ENCODE measurements around the gene ZNF474. TPM values are rescaled to one million over a fixed set of nuclear protein-coding genes. Genes with fewer than 3 reads are reported as not detected.

The ZNF474 gene
- total RNA-seq, 1 experiment from 2014 or later: 0.56 TPM

DNA sequence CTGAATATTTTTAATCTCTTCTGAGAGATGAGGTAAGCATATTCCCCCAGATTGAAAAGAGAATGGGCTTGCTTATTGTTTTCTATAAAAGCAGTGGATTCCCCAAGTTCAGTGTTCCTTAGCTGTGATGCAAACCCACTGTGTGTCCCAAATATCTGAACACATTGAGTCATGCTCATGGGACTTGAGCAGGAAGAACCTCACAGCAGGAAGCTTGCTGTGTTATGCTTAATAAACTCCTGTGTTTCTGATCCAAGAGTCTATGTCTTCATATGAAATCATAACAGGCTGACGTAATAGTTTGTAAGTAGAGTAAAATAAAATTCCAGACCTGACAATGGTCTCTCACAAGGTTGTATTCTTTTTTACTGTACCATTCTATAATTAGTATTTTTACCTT, 26.5 kb upstream of the ZNF474 start:
- TF ChIP-seq, protein P1, sequence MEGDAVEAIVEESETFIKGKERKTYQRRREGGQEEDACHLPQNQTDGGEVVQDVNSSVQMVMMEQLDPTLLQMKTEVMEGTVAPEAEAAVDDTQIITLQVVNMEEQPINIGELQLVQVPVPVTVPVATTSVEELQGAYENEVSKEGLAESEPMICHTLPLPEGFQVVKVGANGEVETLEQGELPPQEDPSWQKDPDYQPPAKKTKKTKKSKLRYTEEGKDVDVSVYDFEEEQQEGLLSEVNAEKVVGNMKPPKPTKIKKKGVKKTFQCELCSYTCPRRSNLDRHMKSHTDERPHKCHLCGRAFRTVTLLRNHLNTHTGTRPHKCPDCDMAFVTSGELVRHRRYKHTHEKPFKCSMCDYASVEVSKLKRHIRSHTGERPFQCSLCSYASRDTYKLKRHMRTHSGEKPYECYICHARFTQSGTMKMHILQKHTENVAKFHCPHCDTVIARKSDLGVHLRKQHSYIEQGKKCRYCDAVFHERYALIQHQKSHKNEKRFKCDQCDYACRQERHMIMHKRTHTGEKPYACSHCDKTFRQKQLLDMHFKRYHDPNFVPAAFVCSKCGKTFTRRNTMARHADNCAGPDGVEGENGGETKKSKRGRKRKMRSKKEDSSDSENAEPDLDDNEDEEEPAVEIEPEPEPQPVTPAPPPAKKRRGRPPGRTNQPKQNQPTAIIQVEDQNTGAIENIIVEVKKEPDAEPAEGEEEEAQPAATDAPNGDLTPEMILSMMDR (IDR thresholded peaks at IDR 0.05; ENCODE audit: unreplicated experiment): no peak
- no peak overlapping the region for H3K4me3 Mint-ChIP-seq (ENCODE audit: unreplicated experiment)
- H3K9me3 Mint-ChIP-seq (ENCODE audit: unreplicated experiment): no peaks in the 10 kb centered on the region
- no TSS peak for BruUV-seq (replicated peaks)
- DNase-seq (ENCODE audit: unreplicated experiment): peak; percentile 49
- H3K27me3 Mint-ChIP-seq (ENCODE audit: insufficient read depth, unreplicated experiment): no peaks in the 10 kb centered on the region
- peak overlapping the region; percentile 35 for H3K27ac Mint-ChIP-seq (ENCODE audit: low read depth, unreplicated experiment)
- no peaks in the 10 kb centered on the region for H3K36me3 Mint-ChIP-seq (ENCODE audit: insufficient read depth, unreplicated experiment)
- intact Hi-C loops (cut with micrococcal nuclease): no loop called here
- ChIA-PET POLR2A (interaction anchor here (0.9 to 4.0 kb wide), 11 partner anchors 11 to 140 kb away, joined by 3 to 32 read pairs (median 6); partner anchors contain the start of genes LOX and SRFBP1), CTCF (interaction anchor here (0.6 to 6.5 kb wide), 34 partner anchors 9 to 702 kb away, joined by 3 to 129 read pairs (median 6); partner anchors contain the start of genes LOX and SRFBP1)
- peaks cover 19% of the 10 kb centered on the region for H3K4me1 Mint-ChIP-seq (ENCODE audit: insufficient read depth, unreplicated experiment)

DNA sequence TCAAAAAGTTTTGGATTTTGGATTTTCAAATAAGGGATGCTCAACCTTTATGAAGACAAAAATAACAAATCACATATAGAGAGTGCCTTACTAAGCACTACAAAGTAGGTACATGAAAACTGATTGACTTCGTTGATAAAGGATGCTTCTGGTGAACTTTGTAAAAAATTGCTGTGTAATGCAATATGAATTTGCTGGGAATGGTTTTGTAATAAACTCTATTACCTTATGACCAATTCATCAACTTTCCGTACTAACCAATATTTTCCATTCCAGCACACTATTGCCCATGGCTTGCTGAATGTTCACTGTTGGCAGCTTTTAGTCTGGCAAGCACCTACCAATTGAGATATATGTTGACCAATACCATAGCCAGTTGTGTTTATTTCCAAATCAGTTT, 23.4 kb upstream of the ZNF474 start:
- no peak for DNase-seq (ENCODE audit: unreplicated experiment)
- no peaks in the 10 kb centered on the region for H3K9me3 Mint-ChIP-seq (ENCODE audit: unreplicated experiment)
- H3K27me3 Mint-ChIP-seq (ENCODE audit: insufficient read depth, unreplicated experiment): no peaks in the 10 kb centered on the region
- no TSS peak for BruUV-seq (replicated peaks)
- peaks cover 13% of the 10 kb centered on the region for H3K4me1 Mint-ChIP-seq (ENCODE audit: insufficient read depth, unreplicated experiment)
- no peak overlapping the region for H3K4me3 Mint-ChIP-seq (ENCODE audit: unreplicated experiment)
- ChIA-PET CTCF (interaction anchor here (0.5 to 6.5 kb wide), 3 partner anchors 28 to 140 kb away, joined by 3 to 129 read pairs (median 4); a partner anchor contains a TSS), POLR2A (interaction anchor here (0.9 to 1.6 kb wide), 2 partner anchors 12 to 15 kb away, joined by 3 to 4 read pairs; no protein-coding TSS in a partner anchor)
- H3K27ac Mint-ChIP-seq (ENCODE audit: low read depth, unreplicated experiment): no peak overlapping the region
- TF ChIP-seq, protein P1 (IDR thresholded peaks at IDR 0.05; ENCODE audit: unreplicated experiment): no peak
- no peaks in the 10 kb centered on the region for H3K36me3 Mint-ChIP-seq (ENCODE audit: insufficient read depth, unreplicated experiment)
- intact Hi-C loops (cut with micrococcal nuclease): no loop called here

DNA sequence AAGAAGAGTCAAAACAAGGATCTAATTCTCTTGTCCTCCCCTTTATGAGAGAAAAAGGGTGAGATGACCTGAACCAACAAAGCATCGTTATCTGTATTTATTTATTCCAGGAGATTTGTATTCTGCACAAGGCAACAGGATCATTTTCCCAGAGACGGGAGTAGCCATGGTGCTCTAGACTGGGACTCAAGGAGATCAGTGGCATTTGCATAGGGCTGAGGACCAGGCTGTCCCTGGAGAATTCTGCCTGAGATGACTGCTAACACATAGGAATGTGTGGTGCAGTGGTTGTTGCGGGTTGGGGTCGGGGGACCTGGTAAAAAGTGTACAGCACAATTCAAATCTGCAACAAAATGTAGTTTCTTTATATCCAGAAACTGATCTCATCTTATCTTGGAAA, 22.3 kb upstream of the ZNF474 start:
- BruUV-seq (replicated peaks): no TSS peak

DNA sequence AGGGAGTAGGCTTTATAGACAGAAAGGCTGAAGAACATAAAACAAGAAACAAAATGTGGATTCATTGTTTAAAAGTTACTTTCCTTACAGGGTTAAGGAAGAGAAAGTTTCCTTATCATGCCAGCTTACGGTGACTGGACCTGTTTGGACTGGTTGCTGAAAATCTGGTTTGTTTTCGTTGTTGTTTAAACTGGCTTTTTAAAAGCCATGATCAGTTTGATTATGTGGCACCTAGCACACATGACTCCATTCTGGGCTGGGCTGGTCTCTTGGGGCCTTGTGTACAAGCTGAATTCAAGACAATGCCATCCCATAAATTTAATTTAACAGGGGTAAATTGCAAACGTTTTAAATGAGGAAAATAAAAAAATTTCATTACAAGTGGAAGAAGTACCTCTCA, 18.4 kb upstream of the ZNF474 start:
- ChIA-PET CTCF (interaction anchor here (0.6 to 6.1 kb wide), 14 partner anchors 9 to 1294 kb away, joined by 3 to 77 read pairs (median 6); partner anchors contain the start of gene ZNF474), POLR2A (interaction anchor here (0.7 to 4.7 kb wide), 8 partner anchors 8 to 885 kb away, joined by 3 to 27 read pairs (median 4); no protein-coding TSS in a partner anchor)
- H3K9me3 Mint-ChIP-seq (ENCODE audit: unreplicated experiment): no peaks in the 10 kb centered on the region
- no peak overlapping the region for H3K4me3 Mint-ChIP-seq (ENCODE audit: unreplicated experiment)
- no TSS peak for BruUV-seq (replicated peaks)
- intact Hi-C loops (cut with micrococcal nuclease): no loop called here
- H3K36me3 Mint-ChIP-seq (ENCODE audit: insufficient read depth, unreplicated experiment): no peaks in the 10 kb centered on the region
- H3K27me3 Mint-ChIP-seq (ENCODE audit: insufficient read depth, unreplicated experiment): no peaks in the 10 kb centered on the region
- no peak for DNase-seq (ENCODE audit: unreplicated experiment)
- TF ChIP-seq, protein P1 (IDR thresholded peaks at IDR 0.05; ENCODE audit: unreplicated experiment): no peak
- H3K4me1 Mint-ChIP-seq (ENCODE audit: insufficient read depth, unreplicated experiment): peaks cover 6% of the 10 kb centered on the region
- H3K27ac Mint-ChIP-seq (ENCODE audit: low read depth, unreplicated experiment): peak overlapping the region; percentile 73

More for the DNA sequence above, 22.3 kb upstream of the ZNF474 start:
- DNase-seq (ENCODE audit: unreplicated experiment): no peak
- H3K4me3 Mint-ChIP-seq (ENCODE audit: unreplicated experiment): no peak overlapping the region
- TF ChIP-seq, protein P1 (IDR thresholded peaks at IDR 0.05; ENCODE audit: unreplicated experiment): no peak
- H3K36me3 Mint-ChIP-seq (ENCODE audit: insufficient read depth, unreplicated experiment): no peaks in the 10 kb centered on the region
- intact Hi-C loops (cut with micrococcal nuclease): no loop called here
- peaks cover 16% of the 10 kb centered on the region for H3K4me1 Mint-ChIP-seq (ENCODE audit: insufficient read depth, unreplicated experiment)
- H3K9me3 Mint-ChIP-seq (ENCODE audit: unreplicated experiment): no peaks in the 10 kb centered on the region
- CTCF ChIA-PET: no interaction called here
- POLR2A ChIA-PET: interaction anchor here (0.9 kb wide), 1 partner anchor 14 kb away, joined by 3 read pairs; no protein-coding TSS in a partner anchor
- no peaks in the 10 kb centered on the region for H3K27me3 Mint-ChIP-seq (ENCODE audit: insufficient read depth, unreplicated experiment)
- H3K27ac Mint-ChIP-seq (ENCODE audit: low read depth, unreplicated experiment): no peak overlapping the region
